ENCODE data around the gene GALNT18.
"Not testable (repeated sequence)": the region's sequence is repeated elsewhere in the genome, so short reads cannot be mapped to it uniquely, and the experiment has no call there.

Gene GALNT18

GRCh38 chr11:11384829-11385228, 237.0 kb downstream of the GALNT18 start:
- no peak for ATAC-seq
- DNase-seq: no peak

GRCh38 chr11:11383995-11384394, 237.8 kb downstream of the GALNT18 start:
- ATAC-seq (no peak), DNase-seq (no peak)

GRCh38 chr11:11382858-11383532, 238.8 kb downstream of the GALNT18 start:
- no peak for ATAC-seq
- no peak for DNase-seq

GRCh38 chr11:11381471-11382105, 240.2 kb downstream of the GALNT18 start:
- ATAC-seq (no peak), DNase-seq (no peak)

GRCh38 chr11:11380883-11381282, 240.9 kb downstream of the GALNT18 start:
- no peak for ATAC-seq
- DNase-seq: no peak

- no peak for DNase-seq
- ATAC-seq: no peak
These were observed 241.5 kb downstream of the GALNT18 start for GRCh38 chr11:11380340-11380739.

- DNase-seq: no peak
- ATAC-seq: no peak
These were observed 242.1 kb downstream of the GALNT18 start for GRCh38 chr11:11379661-11380060.

- DNase-seq (no peak), ATAC-seq (no peak)
These were observed 243.4 kb downstream of the GALNT18 start for GRCh38 chr11:11378184-11378940.

GRCh38 chr11:11374358-11375148, 247.3 kb downstream of the GALNT18 start:
- DNase-seq: no peak
- no peak for ATAC-seq

- no peak for DNase-seq
- ATAC-seq: no peak
These were observed 247.9 kb downstream of the GALNT18 start for GRCh38 chr11:11373934-11374333.

- no peak for ATAC-seq
- no peak for DNase-seq
These were observed 249.3 kb downstream of the GALNT18 start for GRCh38 chr11:11372461-11372860.

GRCh38 chr11:11370962-11371303, 250.9 kb downstream of the GALNT18 start:
- no peak for ATAC-seq
- DNase-seq: no peak

GRCh38 chr11:11370255-11370961, 251.4 kb downstream of the GALNT18 start:
- no peak for ATAC-seq
- no peak for DNase-seq

- ATAC-seq: no peak
- DNase-seq: no peak
These were observed 255.0 kb downstream of the GALNT18 start for GRCh38 chr11:11366793-11367192.

- ATAC-seq (no peak), DNase-seq (no peak)
These were observed 258.1 kb downstream of the GALNT18 start for GRCh38 chr11:11363674-11364073.

- ATAC-seq: no peak
These were observed 262.2 kb downstream of the GALNT18 start for GRCh38 chr11:11359611-11360010.

GRCh38 chr11:11356842-11357241, 265.0 kb downstream of the GALNT18 start:
- DNase-seq (no peak), ATAC-seq (no peak)

More at GRCh38 chr11:11359611-11360010, 262.2 kb downstream of the GALNT18 start:
- DNase-seq: no peak

- not testable (repeated sequence) for ATAC-seq, DNase-seq
These were observed 268.9 kb downstream of the GALNT18 start, which contains the start of gene CSNK2A3 for GRCh38 chr11:11352878-11353277. Gene CSNK2A3, minus strand, starts transcription at chr11:11353250. Its CDS starts 131 bp downstream, at chr11:11353119.

- DNase-seq, ATAC-seq: not testable (repeated sequence)
These were observed 270.0 kb downstream of the GALNT18 start for GRCh38 chr11:11351851-11352250.

- no peak for ATAC-seq
- DNase-seq: no peak
These were observed 270.7 kb downstream of the GALNT18 start for GRCh38 chr11:11351042-11351586.

GRCh38 chr11:11349870-11350337, 271.9 kb downstream of the GALNT18 start:
- ATAC-seq (no peak), DNase-seq (no peak)

Data from stimulated activated naive CD8-positive, alpha-beta T cell treated with anti-CD3 and anti-CD28 coated beads, Interleukin-15, Interleukin-2, amounts not matched to agents 100 U/mL and 50 U/mL, for 24 hours (primary cell).